Measurements from ENCODE around the gene LONP2.

Gene LONP2

DNA sequence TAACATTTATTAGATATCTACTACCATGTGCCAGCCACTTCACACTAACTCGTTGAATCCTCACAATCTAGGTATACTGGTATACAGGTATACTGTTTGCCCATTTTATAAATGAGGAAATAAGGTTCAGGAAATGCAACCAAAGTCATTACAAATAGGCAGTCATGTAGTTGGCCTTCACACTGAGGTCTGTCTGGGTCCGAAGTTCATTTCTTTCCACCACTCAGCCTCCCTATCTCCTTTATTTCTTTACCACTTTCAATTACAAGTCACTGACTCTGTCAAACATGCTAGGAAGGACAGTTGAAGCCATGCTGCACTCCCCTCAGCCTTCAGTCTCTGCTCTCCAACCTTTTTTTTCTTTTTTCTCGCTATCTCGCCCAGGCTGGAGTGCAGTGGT is 161.8 kb downstream of the LONP2 start:
- H3K4me3 ChIP-seq (replicated peaks in 1 of 2; ENCODE audit: low read depth in 2 of 2, low read length in 2 of 2): no peak overlapping the region
- TF ChIP-seq, protein P1, sequence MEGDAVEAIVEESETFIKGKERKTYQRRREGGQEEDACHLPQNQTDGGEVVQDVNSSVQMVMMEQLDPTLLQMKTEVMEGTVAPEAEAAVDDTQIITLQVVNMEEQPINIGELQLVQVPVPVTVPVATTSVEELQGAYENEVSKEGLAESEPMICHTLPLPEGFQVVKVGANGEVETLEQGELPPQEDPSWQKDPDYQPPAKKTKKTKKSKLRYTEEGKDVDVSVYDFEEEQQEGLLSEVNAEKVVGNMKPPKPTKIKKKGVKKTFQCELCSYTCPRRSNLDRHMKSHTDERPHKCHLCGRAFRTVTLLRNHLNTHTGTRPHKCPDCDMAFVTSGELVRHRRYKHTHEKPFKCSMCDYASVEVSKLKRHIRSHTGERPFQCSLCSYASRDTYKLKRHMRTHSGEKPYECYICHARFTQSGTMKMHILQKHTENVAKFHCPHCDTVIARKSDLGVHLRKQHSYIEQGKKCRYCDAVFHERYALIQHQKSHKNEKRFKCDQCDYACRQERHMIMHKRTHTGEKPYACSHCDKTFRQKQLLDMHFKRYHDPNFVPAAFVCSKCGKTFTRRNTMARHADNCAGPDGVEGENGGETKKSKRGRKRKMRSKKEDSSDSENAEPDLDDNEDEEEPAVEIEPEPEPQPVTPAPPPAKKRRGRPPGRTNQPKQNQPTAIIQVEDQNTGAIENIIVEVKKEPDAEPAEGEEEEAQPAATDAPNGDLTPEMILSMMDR (IDR thresholded peaks at IDR 0.05; ENCODE audit: low read depth, low read length): no peak
- no peak for DNase-seq (ENCODE audit: low read depth in 2 of 2)

Data from cardiac fibroblast (primary cell).